Suppressor macrophage treated with lipopolysaccharide for 1 hour (primary cell): ENCODE results near the gene DEUP1.
"Not testable (repeated sequence)": the region's sequence is repeated elsewhere in the genome, so short reads cannot be mapped to it uniquely, and the experiment has no call there.

Source experiments
- DNase-seq, 3 donors: peaks; one replicate each; pipeline ENCODE4 v3.0.0-alpha.2; 2020 to 2022

DEUP1 gene

DNA sequence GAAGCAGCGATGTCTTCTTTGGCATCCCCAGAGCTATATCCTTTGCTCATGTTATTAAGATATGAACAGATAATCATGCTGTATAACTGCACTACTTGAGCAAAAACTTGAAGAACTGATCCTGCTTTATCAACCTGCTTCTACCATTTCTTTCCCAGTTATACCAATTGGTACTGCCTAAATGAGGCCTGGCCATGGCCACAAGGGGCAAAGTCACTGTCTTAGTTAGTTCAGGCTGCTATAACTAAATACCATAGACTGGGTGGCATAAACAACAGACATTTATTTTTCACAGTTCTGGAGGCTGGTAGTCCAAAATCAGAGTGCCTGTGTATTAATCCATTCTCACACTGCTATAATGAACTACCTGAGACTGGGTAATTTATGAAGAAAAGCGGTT, 37.5 kb downstream of the DEUP1 start:
- DNase-seq = no peak

DNA sequence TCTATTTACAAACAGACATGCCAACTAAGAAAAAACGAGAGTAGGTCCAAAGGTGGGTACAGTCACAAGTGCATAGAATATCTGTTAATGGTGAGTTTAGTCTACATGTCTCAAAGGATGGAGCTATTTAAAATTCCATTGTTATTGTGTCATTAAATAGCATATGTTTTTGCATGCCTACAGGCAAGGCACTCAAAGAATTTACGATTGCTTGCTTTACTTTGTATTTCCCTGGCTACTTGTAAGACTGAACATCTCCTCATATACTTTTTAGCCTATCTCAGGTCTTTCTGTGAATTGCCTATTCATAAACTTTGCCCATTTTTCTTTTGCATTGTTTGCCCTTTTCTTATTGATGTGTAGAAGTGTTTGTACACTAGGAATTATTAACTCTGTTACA, 39.7 kb downstream of the DEUP1 start:
- DNase-seq = no peak

DNA sequence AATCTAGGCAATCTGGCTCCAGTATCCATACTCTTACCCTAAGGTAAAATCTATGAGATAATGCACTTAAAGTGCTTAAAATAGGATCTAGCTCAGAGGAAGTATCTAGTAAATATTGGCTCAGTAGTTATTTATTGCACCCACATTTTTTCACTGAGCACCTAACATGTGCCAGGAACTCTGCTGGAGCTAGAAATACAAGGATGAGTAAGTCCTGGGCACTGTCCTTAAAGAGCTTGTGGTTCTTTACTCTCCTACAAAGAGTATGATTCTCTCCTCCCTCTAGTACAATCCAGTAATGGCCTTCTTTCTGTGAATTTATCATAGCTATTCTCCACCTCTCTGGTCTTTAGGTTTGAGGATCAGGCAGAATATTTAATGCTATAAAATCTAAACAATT, 59.2 kb downstream of the DEUP1 start:
- no peak for DNase-seq

DNA sequence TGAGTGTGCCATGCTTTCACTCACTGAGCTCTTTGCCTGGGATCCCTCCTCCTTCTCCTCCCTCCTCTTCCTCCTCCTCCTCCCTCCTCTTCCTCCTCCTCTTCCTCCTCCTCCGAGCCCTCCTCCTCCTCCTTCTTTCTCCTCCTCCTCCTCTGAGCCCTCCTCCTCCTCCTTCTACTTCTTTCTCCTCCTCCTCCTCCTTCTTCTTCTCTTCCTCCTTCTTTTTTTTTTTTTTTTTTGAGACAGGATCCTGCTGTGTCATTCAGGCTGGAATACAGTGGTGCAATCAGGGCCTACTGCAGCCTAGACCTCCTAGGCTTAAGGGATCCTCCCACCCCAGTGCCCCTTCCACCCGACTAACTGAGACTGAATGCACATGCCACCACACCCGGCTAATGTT, 62.3 kb downstream of the DEUP1 start:
- DNase-seq = no peak

DNA sequence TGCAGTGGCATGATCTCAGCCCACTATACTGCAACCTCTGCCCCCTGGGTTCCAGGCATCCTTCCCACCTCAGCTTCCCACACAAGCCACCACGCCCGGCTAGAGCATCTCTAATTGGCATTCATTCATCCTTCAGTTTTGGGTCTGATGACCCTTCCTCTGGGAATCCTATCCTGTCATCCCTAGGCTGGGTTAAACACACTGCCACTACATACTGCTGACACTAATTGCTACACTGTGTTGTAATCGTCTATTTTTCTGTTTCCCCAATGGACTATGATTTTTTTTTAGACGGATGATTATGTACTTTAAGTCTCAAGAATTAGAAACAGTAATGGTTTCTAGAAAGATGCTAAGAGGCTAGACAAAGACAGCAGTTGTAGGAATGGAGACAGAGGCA, 62.8 kb downstream of the DEUP1 start:
- DNase-seq = no peak

DNA sequence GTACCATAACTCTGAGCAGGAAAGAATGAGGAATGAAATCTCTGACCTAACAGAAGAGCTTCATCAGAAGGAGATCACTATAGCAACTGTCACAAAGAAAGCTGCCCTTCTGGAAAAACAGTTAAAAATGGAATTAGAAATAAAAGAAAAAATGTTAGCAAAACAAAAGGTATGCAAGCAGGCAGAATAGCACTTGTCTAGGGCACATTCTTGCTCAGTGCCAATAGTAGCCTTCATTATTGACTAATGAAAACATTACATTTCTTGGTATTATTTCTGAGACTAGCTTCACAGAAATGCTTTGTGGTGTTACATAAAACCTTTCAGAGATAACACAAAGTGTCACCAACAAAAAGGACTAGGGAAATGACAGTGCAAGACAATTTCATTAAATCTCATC, 63.9 kb downstream of the DEUP1 start:
- DNase-seq = no peak

DNA sequence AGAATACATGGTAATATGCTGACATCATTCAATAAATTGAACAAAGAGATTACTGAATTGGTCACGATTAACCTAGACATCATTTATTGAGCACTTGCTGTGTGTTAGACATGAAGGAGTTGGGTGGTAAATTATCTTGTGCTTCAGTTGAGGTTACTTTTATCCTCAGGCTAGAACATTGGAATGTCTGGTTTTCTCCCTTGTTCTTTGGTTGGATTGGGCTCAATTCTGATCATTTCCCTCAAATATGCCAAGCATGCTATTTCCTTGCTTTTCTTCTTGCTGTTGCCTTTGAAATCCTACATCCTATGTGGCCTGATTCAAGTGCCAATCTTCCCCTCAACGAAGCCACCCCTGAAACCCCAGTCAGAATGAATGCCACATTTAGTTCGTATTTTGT, 65.8 kb downstream of the DEUP1 start:
- no peak for DNase-seq

DNA sequence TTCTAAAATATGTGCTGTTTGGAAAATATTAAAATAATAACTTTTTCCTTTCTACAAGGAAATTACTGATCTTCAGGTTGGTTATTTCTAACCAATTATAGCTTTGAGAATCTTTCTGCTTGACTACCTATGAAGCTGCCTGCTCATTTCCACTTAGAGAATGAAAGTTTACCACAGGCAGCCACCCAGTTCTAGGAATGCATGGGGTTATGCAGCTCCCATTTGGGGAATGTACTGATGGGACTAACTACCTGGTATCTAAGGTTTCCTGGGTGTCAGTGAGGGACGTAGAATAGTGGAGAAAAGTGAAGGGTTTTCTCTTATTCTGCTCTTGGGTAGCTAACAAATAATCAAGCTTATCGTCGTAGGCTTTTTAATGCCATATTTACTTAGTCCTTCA, 73.4 kb downstream of the DEUP1 start:
- no peak for DNase-seq

DNA sequence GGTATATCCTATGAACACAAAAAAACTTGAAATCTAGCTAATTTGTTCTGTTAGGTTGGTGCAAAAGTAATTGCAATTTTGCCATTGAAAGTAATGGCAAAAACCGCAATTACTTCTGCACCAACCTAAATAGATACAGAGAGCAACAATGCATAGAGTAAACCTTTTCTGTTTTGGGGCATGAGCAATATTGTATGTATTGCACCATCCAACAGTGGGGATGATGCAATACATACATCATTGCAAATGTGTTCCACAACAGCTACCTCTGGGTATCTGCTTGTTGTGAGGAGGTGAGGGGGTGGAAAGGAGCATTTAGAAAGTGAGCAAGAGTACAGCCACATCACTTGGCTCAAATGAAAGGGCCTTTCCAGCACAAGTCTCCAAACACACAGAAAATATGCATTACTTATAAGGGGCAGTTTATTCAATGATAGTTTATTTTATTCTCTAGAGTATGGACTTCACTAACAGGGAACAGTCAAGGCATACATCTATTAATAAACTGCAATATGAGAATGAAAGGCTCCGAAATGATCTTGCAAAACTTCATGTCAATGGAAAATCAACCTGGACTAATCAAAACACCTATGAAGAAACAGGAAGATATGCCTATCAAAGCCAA, 77.3 kb downstream of the DEUP1 start:
- peak; percentile 11 to 30 (median 28) for DNase-seq

DNA sequence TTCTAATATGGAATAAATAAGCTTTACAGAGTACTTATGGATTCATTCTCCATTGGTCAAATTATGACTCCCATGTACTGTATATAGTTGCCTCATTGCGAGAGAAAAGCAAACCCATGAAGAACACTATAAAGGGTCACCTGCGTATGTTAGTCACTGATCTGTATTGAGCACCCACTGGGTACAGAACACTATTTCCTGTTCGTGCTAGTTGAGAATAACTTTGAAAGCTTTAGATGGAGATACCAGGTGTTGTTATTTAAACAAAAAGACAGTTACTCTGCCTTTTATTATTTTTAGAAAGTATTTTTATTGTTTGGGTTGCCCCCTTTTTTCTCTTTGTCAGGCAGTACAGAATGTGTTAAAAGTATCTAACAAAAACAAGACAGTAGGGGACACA, 79.9 kb downstream of the DEUP1 start:
- no peak for DNase-seq

DNA sequence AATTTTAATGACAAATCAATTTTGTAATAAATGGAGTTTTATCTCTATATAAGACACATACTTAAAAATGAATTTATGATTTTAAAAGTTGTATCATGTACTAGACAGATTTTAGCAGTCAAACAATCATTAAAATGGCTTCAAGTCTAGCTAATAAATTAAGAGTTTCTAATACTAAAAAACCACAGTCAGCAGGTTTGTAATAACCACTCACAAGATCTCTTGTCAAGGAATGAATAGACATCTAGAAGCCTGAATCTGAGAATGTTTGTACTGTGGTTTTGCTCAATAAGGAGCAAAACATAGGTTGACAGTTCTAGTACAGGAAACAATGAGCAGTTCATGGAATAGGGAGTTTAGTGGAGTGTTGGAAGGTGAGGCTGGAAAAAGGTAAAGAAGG, 81.2 kb downstream of the DEUP1 start:
- no peak for DNase-seq

DNA sequence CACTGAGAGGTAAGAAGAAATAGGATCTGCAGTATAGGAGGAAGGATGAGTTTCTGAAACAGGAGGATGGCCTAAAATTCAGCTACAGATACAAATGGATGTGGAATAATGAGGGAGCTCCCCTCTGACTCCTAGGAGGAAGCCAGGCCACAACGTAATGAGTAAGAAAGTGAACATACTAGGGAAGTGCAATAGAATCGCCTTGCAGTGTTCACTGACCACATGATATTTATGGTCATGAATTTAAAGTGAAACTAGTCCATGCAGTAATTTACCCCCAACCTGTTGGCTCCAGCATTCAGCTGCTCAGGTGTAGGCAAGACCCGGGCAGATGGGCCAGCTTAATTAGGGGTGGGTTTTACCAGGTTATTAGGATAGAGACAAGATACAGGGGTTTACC, 101.7 kb downstream of the DEUP1 start:
- DNase-seq = peak in 2 of 3 donors; percentile 4 to 18

DNA sequence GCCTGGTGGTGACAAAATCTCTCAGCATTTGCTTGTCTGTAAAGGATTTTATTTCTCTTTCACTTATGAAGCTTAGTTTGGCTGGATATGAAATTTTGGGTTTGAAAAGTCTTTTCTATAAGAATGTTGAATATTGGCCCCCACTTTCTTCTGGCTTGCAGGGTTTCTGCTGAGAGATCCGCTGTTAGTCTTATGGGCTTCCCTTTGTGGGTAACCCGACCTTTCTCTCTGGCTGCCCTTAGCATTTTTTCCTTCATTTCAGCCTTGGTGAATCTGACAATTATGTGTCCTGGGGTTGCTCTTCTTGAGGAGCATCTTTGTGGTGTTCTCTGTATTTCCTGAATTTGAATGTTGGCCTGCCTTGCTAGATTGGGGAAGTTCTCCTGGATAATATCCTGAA, 112.7 kb downstream of the DEUP1 start:
- not testable (repeated sequence) for DNase-seq

DNA sequence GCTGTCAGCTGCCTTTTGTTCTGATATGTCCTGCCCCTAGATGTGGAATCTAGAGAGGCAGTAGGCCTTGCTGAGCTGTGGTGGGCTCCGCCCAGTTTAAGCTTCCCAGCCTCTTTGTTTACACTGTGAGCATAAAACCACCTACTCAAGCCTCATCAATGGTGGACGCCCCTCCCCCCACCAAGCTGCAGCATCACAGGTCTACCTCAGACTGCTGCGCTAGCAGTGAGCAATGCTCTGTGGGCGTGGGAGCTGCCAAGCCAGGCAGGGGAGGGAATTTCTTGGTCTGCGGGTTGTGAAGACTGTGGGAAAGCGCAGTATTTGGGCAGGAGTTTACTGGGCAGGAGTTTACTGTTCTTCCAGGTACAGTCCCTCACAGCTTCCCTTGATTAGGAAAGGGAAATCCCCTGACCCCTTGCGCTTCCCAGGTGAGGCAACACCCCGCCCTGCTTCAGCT, 114.1 kb downstream of the DEUP1 start:
- DNase-seq = no peak

DNA sequence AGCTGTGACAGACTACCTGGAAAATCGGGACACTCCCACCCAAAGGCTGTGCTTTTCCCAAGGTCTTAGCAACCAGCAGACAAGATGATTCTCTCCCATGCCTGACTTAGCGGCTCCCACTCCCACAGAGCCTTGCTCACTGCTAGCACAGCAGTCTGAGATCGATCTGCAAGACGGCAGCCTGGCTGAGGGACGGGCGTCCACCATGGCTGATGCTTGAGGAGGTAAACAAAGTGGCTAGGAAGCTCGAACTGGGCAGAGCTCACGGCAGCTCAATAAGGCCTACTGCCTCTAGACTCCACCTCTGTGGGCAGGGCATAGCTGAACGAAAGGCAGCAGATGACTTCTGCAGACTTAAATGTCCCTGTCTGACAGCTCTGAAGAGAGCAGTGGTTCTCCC, 127.7 kb downstream of the DEUP1 start:
- no peak for DNase-seq

DNA sequence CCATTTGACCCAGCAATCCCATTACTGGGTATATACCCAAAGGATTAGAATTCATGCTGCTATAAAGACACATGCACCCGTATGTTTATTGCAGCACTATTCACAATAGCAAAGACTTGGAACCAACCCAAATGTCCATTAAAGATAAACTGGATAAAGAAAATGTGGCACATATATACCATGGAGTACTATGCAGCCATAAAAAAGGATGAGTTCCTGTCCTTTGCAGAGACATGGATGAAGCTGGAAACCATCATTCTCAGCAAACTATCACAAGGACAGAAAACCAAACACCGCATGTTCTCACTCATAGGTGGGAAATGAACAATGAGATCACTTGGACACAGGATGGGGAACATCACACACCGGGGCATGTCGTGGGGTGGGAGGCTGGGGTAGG, 133.1 kb downstream of the DEUP1 start:
- DNase-seq = not testable (repeated sequence)

DNA sequence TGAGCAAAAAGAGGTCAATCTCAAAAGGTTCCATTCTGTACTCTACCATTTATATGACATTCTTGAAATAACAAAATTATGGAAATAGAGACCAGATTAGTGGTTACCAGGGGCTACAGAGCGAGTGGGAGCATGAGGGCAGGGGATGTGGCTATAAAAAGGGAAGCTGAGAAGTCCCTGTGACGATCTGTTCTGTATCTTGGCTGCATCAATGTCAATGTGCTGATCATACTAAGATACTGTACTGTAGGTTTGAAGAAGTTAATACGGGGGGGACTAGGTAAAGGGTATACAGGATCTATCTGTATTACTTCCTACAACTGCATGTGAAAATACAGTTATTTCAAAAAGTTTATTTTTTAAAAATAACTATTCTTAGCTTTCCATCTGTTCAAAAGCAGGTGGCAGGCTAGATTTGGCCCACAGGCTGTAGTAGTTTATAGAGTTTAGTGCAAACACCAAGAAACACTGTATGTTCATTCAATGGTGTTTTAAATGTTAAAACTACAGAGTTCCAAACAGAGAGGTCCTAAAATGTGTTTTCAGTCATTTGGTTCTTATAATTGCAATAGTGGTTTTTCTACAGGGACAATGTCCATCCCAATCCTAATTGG, 134.5 kb downstream of the DEUP1 start:
- DNase-seq = no peak

DNA sequence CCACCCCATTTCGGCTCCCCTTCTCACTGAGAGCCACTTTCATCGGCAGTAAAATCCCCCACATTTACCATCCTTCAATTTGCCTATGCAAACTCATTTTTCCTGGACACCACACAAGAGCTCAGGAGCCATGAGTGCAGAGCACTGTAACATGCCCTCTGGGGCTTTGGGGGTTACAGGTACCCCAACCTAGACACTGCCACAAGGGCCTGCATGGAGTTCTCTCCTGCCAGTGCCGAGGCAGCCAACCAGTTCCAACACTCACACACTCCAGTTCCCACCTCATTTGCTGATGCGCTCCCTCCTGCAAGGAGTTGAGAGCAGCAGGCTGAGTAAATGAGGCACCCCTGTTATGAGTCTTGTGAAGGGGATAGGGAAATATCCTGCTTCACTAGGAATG, 136.5 kb downstream of the DEUP1 start:
- no peak for DNase-seq

DNA sequence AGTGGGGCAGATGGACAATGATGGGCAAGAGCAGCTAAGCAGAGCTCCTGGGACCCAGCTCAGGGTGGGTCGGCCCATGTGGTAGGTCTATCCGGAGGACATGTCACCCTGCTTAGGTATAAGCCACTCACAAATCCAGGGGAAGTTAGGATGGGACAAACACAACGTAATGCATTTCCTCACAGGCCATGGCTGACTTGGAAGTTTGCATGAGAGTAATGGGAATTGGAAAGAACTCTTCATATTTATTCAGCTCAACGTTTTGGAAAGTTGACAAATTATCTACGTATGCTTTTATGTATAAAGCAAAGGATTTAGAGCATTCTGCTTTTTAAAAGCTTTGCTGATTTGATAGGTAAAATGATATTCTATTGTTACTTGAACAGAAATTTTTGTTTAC, 137.7 kb downstream of the DEUP1 start:
- no peak for DNase-seq

DNA sequence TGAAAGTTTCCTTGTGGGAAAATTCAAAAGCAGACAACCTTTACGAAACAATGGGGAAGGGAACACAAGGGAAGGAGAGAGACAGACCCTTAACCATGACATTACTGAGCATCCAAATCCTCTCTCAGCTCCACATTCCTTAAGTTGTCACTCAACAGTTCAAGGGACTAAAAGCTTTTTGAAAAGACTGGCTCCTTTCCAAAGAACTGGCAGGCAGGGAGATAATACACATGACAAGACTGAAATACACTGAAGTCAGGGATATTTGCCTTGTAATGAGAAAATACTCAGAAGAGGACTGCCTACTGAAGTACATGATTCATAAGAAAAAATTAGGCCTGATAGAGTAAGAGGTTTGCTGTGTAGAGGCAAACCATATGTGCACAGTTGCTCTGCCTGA, 143.6 kb downstream of the DEUP1 start:
- DNase-seq = no peak

DNA sequence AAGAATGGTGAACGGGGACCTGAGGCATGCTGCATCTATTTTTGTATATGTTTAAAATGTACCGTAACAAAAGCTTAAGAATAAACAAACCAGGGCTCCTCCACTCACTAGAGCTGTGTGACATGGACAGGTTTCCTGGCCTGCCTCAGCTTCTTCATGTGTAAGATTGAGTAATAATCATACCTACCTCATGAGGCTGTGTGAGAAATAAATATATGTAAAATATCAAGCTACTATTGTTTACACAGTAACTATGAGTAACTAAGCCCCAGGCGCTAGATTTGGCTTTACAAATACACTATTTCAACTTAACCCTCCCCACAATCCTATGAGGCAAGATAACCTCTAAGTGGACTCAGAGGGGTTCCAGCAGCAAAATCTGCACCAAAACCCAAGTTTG, 146.3 kb downstream of the DEUP1 start:
- no peak for DNase-seq

DNA sequence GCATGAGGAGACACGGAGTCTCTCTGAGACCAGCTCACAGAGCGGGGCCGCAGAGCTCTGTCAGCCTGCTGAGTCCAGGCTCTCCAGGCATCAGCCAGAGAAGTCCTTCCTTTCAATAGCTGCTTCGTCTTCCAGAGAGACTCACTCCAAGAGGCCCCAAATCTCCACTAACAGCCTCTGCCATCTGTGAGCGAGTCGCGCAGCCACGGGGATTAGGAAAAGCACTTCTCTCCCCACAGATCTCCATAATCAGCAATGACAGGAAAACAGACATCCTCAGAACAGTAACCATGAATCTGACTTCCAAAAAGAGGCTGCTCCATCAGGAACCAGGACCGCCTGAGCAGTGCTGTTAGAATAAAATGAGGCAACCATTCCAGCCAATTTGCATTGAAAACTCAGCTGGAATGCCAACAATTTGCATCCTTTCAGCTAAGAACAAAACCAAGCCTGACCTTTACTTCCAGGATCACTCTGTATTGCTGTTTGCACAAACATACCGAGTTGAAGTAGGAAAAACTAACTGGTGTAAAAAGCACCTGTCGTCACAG, 147.2 kb downstream of the DEUP1 start:
- DNase-seq = peak in 1 of 3 donors; percentile 1

DNA sequence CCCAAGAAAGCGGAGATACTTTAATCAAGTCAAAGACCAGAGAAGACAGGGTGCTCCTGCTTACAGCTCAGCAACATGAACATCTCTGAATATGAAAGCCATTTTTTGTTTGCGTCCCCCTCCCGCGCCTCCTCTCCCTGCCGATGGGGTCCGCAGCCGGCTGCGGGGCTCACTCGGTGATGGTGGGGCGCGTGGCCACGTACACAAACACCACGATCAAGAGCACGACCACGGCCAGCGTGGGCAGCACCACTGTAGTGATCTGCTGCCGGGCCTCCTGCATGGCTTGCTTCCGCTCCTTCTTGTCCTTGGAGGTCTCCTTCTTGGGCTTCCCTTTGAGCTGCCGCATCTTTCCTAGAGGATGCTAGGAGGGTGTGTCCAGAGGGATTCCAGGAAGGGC, 148.3 kb downstream of the DEUP1 start:
- no peak for DNase-seq

DNA sequence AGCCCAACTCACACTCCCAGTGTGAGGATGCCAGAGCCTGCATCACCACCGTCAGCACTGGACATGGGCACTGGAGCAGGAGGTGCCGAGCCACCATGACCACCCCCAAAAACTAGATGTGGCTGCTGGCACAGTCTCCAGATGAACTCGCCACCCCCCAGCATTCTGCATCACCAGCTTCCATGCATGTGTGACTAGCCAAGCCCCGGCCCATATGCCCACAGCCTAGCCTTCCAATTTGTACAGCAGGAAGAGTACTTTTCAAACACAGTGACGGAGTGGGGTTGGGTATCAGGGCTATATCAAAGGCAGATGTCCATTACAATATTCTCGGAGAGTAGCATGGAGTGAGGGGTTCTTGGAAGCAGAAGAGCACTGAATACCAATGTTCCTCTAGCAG, 149.7 kb downstream of the DEUP1 start:
- peak in 1 of 3 donors; percentile 12 for DNase-seq

DNA sequence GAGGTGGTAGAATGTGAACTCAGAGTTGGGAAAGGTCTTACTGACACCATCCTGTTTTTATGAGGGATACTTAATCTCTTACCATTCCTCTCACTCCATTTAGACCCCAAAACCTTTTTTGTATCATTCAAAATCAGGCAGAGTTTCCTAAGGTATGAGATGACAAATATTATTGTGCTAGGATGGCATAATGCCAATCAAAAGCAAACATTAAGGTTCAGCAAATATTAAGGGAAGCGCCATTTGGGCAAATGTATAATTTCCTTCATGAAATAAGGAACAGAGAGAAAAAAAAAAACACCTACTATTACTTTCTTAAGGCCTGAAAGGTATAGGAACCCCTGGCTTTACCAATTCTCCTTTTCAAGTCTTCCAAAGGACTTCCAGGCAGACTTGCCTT, 150.2 kb downstream of the DEUP1 start:
- DNase-seq = peak in 1 of 3 donors; percentile 11
